Myometrial cell (primary cell): ENCODE results near the gene RAP2C. TPM values are rescaled to one million over a fixed set of nuclear protein-coding genes. Genes with fewer than 3 reads are reported as not detected.

ENCODE experiments used
- total RNA-seq: library from RNA; depleted of rRNA; stranded (reverse); fragments of >200 nt; gene quantifications from 2 replicates; pipeline ENCODE4 v1.2.3, GENCODE V29; 2015

The RAP2C gene
- 21.0 and 28.9 TPM in 2 replicates for total RNA-seq

GRCh38 chrX:132219343-132219768 is at the start of gene RAP2C:
TSS of gene RAP2C (minus strand) at chrX:132219447. CDS start at chrX:132217268, 2,179 bp downstream.

Other genes with a start within 250 kb of the RAP2C start
- 20.8 and 28.7 TPM in 2 replicates for gene STK26, start 196.1 kb downstream of the RAP2C start, total RNA-seq
- not detected in 2 replicates for gene FRMD7, start 91.4 kb downstream of the RAP2C start, total RNA-seq